NCI-H226 (cell line): ENCODE measurements around the gene FBXO46.

ENCODE experiments used
- DNase-seq: peaks from one replicate; pipeline ENCODE4 v3.0.0-alpha.2; 2015

FBXO46 gene

DNA sequence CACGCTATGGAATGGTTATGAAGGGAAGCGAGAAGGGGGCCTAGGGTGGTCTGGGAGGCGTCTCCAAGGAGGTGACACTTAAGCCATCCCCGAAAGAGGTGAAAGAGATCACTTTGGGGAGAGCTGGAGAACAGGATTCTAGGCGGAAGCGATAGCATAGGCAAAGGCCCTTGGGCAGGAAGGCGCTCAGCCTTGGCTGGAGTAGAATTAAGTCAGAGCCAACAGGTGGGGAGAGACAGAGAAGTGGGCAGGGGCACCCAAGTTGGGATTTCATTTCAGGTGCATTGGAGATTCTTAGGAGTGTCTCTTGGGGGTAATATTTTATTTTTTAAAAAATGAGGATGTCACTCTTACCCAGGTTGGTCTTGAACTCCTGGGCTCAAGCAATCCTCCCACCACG is 48.6 kb downstream of the FBXO46 start:
- no peak for DNase-seq

DNA sequence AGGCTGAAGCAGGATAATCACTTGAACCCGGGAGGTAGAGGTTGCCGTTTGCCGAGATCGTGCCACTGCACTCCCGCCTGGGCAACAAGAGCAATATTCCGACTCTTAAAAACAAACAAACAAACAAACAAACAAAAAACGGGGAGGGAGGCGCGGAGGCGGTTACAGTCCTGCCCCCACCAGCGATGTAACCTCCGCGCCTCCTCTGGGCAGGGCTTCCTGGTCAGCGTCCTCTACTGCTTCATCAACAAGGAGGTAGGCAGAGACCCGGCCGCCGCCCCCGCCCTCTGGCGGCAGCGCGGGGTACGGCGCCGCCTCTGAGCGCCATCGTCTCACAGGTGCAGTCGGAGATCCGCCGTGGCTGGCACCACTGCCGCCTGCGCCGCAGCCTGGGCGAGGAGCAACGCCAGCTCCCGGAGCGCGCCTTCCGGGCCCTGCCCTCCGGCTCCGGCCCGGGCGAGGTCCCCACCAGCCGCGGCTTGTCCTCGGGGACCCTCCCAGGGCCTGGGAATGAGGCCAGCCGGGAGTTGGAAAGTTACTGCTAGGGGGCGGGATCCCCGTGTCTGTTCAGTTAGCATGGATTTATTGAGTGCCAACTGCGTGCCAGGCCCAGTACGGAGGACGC is 49.2 kb downstream of the FBXO46 start:
- DNase-seq = peak; percentile 84

DNA sequence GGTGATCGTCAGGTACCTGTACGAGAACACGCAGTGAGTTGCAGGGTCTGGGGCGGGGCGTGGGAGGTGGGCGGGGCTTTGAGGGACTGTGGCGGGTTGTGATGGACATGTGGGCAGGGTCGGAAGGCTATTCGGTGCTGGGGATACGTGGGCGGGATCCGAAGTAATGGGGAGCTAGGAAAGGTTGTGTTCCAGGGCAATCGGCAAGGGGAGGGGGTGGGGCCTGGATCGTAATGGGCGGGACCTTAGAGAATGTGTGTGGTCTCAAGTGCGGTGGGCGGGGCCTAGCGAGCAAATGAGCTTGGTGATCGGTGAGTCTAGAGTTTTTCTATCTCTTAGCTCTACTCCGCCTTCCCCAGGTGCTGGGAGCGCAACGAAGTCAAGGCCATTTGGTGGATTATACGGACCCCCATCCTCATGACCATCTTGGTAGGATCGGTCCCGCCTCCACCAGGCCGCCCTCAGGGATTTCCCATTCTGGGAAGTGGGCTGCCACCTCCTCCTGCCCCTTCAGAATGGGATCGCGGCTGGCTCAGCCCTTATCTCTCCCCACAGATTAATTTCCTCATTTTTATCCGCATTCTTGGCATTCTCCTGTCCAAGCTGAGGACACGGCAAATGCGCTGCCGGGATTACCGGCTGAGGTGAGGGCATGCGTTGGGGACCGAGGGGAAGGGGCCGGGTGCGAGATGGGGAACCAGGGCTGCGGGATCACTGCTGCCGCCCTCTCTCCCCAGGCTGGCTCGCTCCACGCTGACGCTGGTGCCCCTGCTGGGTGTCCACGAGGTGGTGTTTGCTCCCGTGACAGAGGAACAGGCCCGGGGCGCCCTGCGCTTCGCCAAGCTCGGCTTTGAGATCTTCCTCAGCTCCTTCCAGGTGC is 53.1 kb downstream of the FBXO46 start:
- DNase-seq = peak; percentile 94

DNA sequence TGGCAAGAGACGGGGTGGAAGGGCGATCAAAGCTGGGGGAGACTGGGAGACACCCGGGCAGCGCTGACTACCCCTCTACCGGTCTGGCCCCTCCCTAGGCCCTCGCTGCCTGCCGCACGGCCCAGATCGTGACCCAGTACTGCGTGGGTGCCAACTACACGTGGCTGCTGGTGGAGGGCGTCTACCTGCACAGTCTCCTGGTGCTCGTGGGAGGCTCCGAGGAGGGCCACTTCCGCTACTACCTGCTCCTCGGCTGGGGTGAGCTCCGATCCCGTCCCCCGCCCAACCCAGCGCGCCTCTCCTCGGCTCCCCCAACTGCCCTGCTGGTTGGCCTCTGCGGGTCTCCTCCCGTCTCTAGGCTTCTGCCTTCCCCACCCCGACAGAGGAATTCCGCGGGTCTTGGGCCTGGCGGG is 53.8 kb downstream of the FBXO46 start:
- DNase-seq = no peak

DNA sequence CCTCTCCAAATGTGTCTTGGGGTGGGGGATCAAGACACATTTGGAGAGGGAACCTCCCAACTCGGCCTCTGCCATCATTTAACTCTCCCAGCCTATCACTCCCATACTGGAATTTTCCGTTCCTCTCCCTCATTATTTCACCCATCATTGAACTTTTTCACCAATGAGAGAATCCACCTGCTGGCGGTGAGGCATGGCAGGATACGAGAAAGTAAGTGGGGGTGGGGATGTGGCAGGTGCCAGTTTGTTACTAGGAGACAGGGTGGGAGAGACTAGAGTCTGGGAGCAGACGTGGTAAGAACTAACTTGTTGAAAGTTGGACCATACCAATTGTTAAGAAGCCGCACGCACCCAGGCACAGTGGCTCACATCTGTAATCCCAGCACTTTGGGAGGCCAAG is 55.8 kb downstream of the FBXO46 start:
- DNase-seq = no peak

DNA sequence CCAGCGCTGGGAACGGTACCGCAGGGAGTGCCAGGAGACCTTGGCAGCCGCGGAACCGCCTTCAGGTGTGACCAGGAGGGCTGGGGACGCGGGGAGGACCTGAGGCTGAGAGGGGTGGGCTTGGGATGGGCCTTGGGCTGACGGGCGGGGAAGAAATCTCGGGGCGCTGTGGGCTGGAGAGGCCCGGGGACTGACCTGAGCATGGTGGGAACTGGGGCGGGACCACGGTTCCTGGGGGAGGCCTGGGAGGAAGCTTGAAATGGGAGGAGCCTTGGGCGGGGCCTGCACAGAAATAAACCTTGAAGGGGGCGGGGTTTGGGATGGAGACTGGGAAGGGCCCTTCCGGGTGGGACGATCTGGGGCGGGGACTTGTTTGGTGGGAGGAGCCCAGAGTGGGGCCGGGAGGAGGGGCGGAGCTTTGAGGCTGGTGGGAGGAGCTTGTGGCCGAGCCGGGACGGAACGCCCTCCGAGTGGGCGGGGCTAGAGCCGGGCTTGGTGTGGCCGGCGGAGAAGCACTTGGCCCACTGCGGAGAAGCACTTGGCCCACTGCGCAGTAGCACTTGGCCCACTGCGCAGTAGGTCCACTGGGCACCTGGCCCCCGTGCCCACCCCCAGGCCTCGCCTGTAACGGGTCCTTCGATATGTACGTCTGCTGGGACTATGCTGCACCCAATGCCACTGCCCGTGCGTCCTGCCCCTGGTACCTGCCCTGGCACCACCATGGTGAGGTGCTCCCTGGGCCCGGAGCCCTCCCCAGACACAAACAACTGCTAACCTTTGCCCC is 59.8 kb downstream of the FBXO46 start:
- peak; percentile 71 for DNase-seq

DNA sequence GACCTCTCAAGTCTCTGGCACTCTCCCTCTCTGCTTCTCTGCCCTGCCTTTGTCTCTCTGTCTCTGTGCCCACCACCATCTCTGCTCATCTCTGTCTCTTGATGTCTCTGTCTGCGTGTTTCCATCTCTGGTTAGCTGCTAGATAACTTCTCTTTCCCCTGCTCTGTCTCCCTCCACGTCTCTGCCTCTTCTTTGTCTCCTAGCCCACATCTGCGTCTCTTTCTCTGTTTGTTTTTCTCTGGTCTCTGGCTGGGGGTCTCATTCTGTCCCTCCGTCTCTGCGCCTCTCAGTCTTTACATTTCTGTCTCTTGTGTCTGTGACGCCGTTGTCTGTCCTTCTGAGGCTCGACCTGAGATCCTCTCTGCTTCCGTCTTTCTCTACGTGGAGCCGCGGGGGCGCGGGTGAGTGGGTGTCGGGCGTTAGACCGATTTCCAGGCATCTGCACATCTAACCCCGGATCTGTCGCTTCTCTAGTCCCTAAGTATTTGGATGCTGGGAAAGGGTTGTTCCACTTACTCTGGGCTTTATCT is 62.3 kb downstream of the FBXO46 start:
- DNase-seq = no peak

DNA sequence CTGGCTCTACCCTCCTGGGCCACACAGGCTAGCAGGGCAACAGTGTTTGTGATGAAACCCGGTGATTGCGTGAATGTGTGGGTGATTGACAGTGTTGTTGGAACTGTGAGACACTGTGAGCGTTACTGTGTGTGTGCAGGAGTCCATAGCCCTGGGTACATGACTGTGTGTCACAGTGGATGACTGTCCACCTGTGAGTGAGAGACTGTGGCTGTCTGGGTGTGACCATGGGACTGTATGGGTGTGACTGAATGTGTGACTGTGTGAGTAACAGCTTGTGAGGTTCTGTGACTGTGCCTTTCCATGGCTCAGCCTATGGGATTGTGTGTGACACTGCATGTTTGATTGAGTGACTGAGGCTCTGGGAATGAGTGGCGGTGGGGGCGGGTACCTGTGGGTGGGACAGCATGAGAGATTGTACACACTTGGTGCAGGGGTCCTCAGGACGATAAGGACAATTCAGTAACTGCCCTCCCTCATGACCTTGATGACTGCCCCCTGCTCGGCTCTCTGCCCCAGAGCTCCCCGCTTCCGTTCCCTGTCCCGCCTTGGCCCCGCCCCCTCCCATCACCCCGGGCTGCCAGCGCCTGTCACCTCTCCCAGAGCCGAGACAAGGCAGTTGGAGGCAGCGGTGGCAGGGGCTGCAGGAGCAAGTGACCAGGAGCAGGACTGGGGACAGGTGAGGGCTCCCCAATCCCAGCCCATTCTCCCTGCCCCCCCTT is 62.9 kb downstream of the FBXO46 start, which contains the start of gene GIPR:
TSS of gene GIPR (plus strand) at position 602 of the 722 bp plus-strand sequence. CDS start 1,300 bp downstream, outside the sequence.
- DNase-seq = no peak

DNA sequence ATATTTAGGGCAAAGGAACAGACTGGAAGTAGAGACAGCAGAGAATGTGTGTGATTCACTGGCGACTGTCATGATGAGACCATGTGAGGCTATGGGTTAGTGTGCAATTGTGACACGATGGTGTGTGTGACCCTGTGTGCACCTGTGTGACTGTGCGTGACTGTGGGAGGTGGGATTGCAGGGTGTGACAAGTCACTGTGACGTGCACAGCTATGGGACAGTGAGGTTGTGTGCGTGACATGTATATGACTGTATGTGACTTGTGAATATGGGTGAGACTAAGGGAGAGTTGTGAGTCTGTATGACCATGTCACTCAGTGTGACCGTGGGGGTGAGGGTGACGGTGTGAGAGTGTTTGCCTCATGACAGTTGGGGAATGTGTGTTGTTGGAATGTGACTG is 66.1 kb downstream of the FBXO46 start:
- no peak for DNase-seq

DNA sequence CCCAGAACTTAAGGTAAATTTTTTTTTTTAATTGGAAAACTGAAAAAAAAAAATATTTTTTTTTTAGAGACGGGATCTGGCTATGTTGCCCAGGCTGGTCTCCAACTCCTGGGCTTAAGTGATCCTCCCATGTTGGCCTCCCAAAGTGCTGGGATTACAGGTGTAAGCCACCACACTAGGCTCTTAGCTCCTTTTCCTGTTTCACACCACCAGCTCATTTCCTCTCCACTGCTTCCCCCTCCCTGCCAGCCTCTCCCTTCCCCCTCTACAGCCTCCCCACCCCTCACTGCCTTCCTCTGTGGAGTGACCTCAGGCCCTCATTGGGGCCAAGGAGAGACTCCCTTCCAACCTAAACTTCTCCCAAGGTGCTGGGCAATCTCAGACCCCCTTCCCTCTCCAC is 66.9 kb downstream of the FBXO46 start:
- DNase-seq = no peak

DNA sequence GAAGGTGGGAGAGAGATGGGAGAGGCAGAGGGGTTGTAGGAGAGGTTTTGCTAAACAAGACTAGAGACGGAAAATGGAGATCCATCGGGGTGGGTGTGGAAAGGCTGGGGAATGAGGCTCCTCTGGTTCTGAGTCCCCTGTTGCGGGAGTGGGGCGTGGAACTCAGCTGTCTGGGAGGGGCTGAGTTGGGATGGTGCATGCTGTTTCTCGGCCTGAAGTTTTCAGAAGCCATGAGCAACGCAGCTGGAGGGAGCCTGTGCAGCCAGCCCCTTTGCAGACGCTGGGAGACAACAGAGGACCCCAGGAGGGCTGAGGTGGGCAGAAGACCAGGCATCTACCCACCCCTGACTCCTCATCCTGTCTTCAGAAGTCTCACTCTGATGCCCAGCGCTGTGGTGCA is 70.1 kb downstream of the FBXO46 start:
- no peak for DNase-seq
